Neutrophil (primary cell): ENCODE measurements around the gene FBN1.

Experiments
- H3K27ac ChIP-seq: fragments of 200-600 bp; sonication (generic); 2 replicates; pipeline ENCODE4 v1.5.1; 2016; ENCODE audit warnings: mild to moderate bottlenecking, moderate library complexity
- H3K27me3 ChIP-seq: fragments of 200-600 bp; sonication (generic); 2 replicates; pipeline ENCODE4 v1.6.0; 2016; ENCODE audit warnings: mild to moderate bottlenecking
- H3K36me3 ChIP-seq: fragments of 200-600 bp; sonication (generic); 2 replicates; pipeline ENCODE4 v1.5.1; 2017
- H3K4me1 ChIP-seq, 2 experiments: fragments of 200-600 bp in 1 of 2; sonication (generic) in 1 of 2; 1 replicate in 1 of 2; 2 replicates in 1 of 2; pipeline versions ENCODE4 v1.5.1 to v1.6.1; 2013 to 2016; ENCODE audit warnings: low read depth in 1 of 2, low read length in 1 of 2, mild to moderate bottlenecking in 1 of 2, moderate library complexity in 1 of 2; ENCODE audit not compliant: control insufficient read depth in 1 of 2, insufficient read depth in 1 of 2
- H3K4me3 ChIP-seq, 2 experiments: fragments of 200-600 bp in 1 of 2; sonication (generic) in 1 of 2; 1 replicate in 1 of 2; 2 replicates in 1 of 2; pipeline ENCODE4 v1.5.1; 2013 to 2016; ENCODE audit warnings: low read depth in 1 of 2, low read length in 1 of 2, mild to moderate bottlenecking in 1 of 2, moderate library complexity in 1 of 2
- H3K9me3 ChIP-seq: fragments of 200-600 bp; sonication (generic); 2 replicates; pipeline ENCODE4 v1.5.1; 2016
- TF ChIP-seq, protein P1 (sequence below): fragments of 200-600 bp; sonication (generic); IDR thresholded peaks from 2 replicates; pipeline ENCODE4 v1.5.1; 2016; ENCODE audit warnings: antibody characterized with exemption

The FBN1 gene

DNA sequence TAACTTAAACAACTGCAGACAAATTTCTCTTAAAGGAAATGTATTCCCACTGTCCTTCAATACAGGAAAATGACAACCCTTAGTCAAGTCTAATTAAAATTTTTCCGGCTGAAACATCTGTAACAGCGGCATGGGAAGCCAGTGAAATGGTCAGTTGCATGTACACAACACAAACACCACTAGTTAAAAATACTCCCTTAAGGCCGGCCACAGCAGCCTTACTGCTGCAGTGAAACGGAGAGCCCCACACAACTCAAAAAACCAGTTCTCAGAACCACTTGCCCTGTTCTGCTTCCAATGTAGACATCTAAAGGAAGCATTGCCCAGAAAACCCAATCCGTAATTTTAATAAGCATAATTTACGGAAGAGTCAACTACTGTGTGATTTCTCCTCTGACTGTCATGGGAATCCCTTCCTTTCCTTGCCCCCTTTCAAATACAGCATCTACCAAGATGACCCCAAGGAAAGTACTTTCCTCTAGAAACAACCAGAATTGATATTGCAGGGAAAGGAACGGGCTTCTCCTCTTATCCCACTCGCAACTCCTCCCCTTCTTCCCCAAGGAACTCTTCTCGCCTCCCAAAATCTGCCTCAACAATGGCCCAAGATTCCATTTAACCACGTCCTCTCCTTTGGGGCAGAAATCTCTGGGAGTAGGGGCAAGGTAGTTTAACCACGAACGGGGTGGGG is 1.6 kb downstream of the FBN1 start:
- Histone ChIP-seq H3K36me3 (no peaks in the 10 kb centered on the region), H3K4me3 (peak overlapping the region; percentile 58 to 77), H3K4me1 (peaks cover 14 to 18% of the 10 kb centered on the region in 2 experiments), H3K27ac (no peak overlapping the region), H3K9me3 (no peaks in the 10 kb centered on the region), H3K27me3 (peaks cover 50% of the 10 kb centered on the region)
- TF ChIP-seq, protein P1, sequence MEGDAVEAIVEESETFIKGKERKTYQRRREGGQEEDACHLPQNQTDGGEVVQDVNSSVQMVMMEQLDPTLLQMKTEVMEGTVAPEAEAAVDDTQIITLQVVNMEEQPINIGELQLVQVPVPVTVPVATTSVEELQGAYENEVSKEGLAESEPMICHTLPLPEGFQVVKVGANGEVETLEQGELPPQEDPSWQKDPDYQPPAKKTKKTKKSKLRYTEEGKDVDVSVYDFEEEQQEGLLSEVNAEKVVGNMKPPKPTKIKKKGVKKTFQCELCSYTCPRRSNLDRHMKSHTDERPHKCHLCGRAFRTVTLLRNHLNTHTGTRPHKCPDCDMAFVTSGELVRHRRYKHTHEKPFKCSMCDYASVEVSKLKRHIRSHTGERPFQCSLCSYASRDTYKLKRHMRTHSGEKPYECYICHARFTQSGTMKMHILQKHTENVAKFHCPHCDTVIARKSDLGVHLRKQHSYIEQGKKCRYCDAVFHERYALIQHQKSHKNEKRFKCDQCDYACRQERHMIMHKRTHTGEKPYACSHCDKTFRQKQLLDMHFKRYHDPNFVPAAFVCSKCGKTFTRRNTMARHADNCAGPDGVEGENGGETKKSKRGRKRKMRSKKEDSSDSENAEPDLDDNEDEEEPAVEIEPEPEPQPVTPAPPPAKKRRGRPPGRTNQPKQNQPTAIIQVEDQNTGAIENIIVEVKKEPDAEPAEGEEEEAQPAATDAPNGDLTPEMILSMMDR = no peak

DNA sequence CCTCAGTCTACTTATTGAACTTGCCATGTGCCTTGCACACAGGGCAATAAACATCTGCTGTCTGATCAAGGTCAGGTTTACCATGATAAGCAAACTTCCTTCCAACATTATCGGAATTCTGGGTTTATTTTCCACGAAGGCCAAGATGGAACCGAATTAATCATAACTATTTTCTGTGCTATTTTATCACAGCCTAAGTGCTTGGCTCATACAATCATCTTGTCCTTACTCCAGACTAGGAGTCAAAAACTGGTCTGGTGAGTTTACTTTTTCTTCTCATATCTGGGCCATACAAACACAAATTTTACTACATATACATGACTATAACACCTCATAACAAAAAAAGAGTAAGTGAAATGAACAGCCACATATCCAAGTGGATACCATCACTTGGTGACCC is 2.3 kb downstream of the FBN1 start:
- Histone ChIP-seq H3K36me3 (no peaks in the 10 kb centered on the region), H3K4me1 (peaks cover 14 to 18% of the 10 kb centered on the region in 2 experiments), H3K27ac (no peak overlapping the region), H3K4me3 (no peak overlapping the region), H3K9me3 (no peaks in the 10 kb centered on the region), H3K27me3 (peaks cover 50% of the 10 kb centered on the region)
- TF ChIP-seq, protein P1 = no peak

DNA sequence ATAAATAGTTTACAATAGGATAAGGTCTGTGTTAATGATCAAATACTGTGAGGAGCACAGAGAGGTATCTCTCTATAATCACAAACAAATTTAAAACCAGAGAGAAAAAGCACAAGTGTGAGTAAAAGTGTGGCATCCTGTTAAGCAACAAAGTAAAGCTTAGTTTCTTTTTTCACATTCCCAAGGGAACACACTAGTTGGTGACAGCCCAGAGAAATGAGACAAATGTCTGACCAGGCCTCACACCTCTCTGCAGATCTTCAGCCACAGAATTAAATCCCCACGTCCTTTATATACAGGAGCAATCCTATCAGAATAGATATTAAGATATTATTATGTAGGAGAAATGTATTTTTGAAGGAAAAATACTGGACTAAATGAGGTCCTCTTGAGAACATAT is 2.7 kb downstream of the FBN1 start:
- TF ChIP-seq, protein P1 = no peak
- no peaks in the 10 kb centered on the region for H3K9me3 ChIP-seq
- H3K36me3 ChIP-seq = no peaks in the 10 kb centered on the region
- no peak overlapping the region for H3K4me3 ChIP-seq
- peaks cover 14 to 18% of the 10 kb centered on the region in 2 experiments for H3K4me1 ChIP-seq
- peaks cover 50% of the 10 kb centered on the region for H3K27me3 ChIP-seq
- H3K27ac ChIP-seq = no peak overlapping the region

DNA sequence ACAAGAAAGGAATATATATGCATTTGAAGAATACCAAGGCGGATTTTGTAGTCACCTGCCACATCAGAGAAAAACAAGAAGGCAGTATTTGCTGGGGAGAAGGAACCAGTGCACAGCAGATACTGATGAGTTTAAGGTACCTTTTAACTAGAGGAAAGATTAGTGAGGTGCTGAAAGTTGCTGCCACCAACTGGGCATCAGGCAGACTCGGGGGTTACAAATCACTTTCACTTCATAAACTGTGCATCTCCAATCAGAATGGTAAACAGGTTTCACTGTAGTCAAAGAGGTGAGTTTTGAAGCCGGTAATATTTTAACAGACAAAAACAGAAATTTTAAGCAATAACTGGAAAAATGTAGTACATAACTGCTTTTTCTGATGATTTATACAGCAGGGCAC is 4.1 kb downstream of the FBN1 start:
- no peaks in the 10 kb centered on the region for H3K36me3 ChIP-seq
- H3K4me3 ChIP-seq = no peak overlapping the region
- H3K4me1 ChIP-seq = peaks cover 14 to 18% of the 10 kb centered on the region in 2 experiments
- H3K9me3 ChIP-seq = no peaks in the 10 kb centered on the region
- peaks cover 38% of the 10 kb centered on the region for H3K27me3 ChIP-seq
- no peak overlapping the region for H3K27ac ChIP-seq
- TF ChIP-seq, protein P1 = no peak

DNA sequence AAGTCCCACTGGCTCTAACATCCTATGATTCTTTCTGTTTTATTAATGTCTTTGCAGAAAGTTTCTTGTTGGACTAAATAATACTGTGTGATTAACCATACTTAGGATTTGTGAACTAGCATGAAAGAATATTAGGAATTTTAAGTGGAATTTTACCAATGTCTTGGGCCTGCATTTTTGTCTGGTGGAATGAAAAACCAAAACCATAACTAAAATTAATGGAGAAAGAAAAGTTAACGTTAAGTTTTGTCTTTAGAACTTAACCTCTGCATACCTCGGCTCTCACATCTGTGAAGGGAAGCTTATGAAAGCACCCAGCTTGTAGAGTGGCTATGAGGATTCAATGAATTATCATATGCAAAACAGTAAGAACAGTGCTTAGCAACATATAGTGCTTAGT is 6.5 kb downstream of the FBN1 start:
- TF ChIP-seq, protein P1 = no peak
- H3K36me3 ChIP-seq = no peaks in the 10 kb centered on the region
- H3K27me3 ChIP-seq = peaks cover 14% of the 10 kb centered on the region
- H3K9me3 ChIP-seq = no peaks in the 10 kb centered on the region
- peaks cover 0 to under 1% of the 10 kb centered on the region in 2 experiments for H3K4me1 ChIP-seq
- H3K4me3 ChIP-seq = no peak overlapping the region
- no peak overlapping the region for H3K27ac ChIP-seq
